DOHH2 (cell line): Measurements from ENCODE around the gene KRT8.

Experiments used
- H3F3A ChIP-seq: fragments of 200-600 bp; sonication (generic), shearing (Covaris generic); 2 replicates; pipeline ENCODE4 v1.6.0; 2016; ENCODE audit warnings: antibody characterized with exemption, mild to moderate bottlenecking; ENCODE audit not compliant: control insufficient read depth, insufficient read depth
- H3K27ac ChIP-seq: fragments of 200-600 bp; sonication (generic); 2 replicates; pipeline ENCODE4 v1.5.1; 2014; ENCODE audit warnings: low read depth, mild to moderate bottlenecking, low read length, moderate library complexity
- H3K27me3 ChIP-seq: fragments of 200-600 bp; sonication (generic); 2 replicates; pipeline ENCODE4 v1.6.1; 2014; ENCODE audit warnings: mild to moderate bottlenecking, low read length, mixed read lengths; ENCODE audit not compliant: control insufficient read depth
- H3K36me3 ChIP-seq: fragments of 200-600 bp; sonication (generic); 2 replicates; pipeline ENCODE4 v1.6.1; 2014; ENCODE audit warnings: mild to moderate bottlenecking, low read length, moderate library complexity, mixed read lengths; ENCODE audit not compliant: control insufficient read depth
- H3K4me1 ChIP-seq: fragments of 200-600 bp; sonication (generic); 2 replicates; pipeline ENCODE4 v1.6.1; 2014; ENCODE audit warnings: mild to moderate bottlenecking, low read length, mixed read lengths; ENCODE audit not compliant: control insufficient read depth
- H3K4me2 ChIP-seq: fragments of 200-600 bp; sonication (generic); 2 replicates; pipeline ENCODE4 v1.6.0; 2014; ENCODE audit warnings: mild to moderate bottlenecking, low read length, moderate library complexity
- H3K4me3 ChIP-seq: fragments of 200-600 bp; sonication (generic); 2 replicates; pipeline ENCODE4 v1.5.1; 2014; ENCODE audit warnings: mild to moderate bottlenecking, low read length, mixed read lengths
- H3K79me2 ChIP-seq: fragments of 200-600 bp; sonication (generic); 2 replicates; pipeline ENCODE4 v1.6.1; 2014; ENCODE audit warnings: mild to moderate bottlenecking, low read length, mixed read lengths; ENCODE audit not compliant: control insufficient read depth
- H3K9me2 ChIP-seq: fragments of 200-600 bp; sonication (generic); replicated peaks from 2 replicates; pipeline ENCODE4 v1.6.1; 2014; ENCODE audit warnings: mild to moderate bottlenecking, low read length, mixed read lengths; ENCODE audit not compliant: control insufficient read depth
- H3K9me3 ChIP-seq: fragments of 200-600 bp; sonication (generic); 2 replicates; pipeline ENCODE4 v1.6.1; 2014; ENCODE audit warnings: antibody characterized with exemption, low read length, mixed read lengths; ENCODE audit not compliant: control insufficient read depth, insufficient read depth
- H4K20me1 ChIP-seq: fragments of 200-600 bp; sonication (generic); 2 replicates; pipeline ENCODE4 v1.6.0; 2014; ENCODE audit warnings: low read depth, mild to moderate bottlenecking, antibody characterized with exemption, low read length, moderate library complexity; ENCODE audit not compliant: control insufficient read depth, insufficient read depth
- CTCF ChIP-seq: fragments of 200-600 bp; sonication (generic); IDR thresholded peaks from one replicate; pipeline ENCODE4 v1.5.1; 2014; ENCODE audit warnings: antibody characterized with exemption, mild to moderate bottlenecking, low read depth, low read length; ENCODE audit not compliant: poor library complexity, severe bottlenecking
- EZH2phosphoT487 ChIP-seq: fragments of 200-600 bp; sonication (generic); IDR thresholded peaks from 2 replicates; pipeline ENCODE4 v1.6.1; 2017; ENCODE audit warnings: borderline replicate concordance, mild to moderate bottlenecking, antibody characterized with exemption, low read length, moderate library complexity, mixed read lengths

Gene KRT8

GRCh38 chr12:52921488-52922165 is 16.8 kb upstream of the KRT8 start:
- H3K9me3 ChIP-seq = no peaks in the 10 kb centered on the region
- H3F3A ChIP-seq = no peaks in the 10 kb centered on the region
- no peak overlapping the region for H3K4me2 ChIP-seq
- H3K9me2 ChIP-seq = no peaks in the 10 kb centered on the region
- H3K27me3 ChIP-seq = 0 out of 2 replicates have a peak, but pooled peaks cover 3% of the 10 kb centered on the region
- no peaks in the 10 kb centered on the region for H3K4me1 ChIP-seq
- H4K20me1 ChIP-seq = no peaks in the 10 kb centered on the region
- no peak overlapping the region for H3K4me3 ChIP-seq
- no peak overlapping the region for H3K27ac ChIP-seq
- TF ChIP-seq CTCF (no peak), EZH2phosphoT487 (no peak)
- no peaks in the 10 kb centered on the region for H3K79me2 ChIP-seq
- H3K36me3 ChIP-seq = no peaks in the 10 kb centered on the region

DNA sequence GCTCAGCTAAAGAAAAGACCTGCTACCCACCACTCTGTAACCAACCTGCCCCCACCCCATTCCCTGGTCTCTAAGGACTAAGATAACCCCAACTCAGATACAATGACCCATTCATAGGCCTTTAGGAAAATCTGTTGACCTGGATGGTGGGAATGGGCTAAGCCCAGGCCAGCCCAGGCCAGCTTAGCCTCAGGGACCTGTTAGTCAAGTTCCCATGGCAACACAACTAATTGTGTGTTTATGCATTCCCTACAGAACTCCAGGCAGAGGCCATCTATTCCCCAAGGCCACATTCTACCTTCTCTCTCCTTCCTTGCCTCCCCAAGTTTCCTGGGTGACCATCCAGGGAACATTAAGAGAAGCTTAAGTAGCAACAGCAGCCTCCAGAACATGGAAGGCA is 16.1 kb upstream of the KRT8 start:
- Histone ChIP-seq H3K79me2 (no peaks in the 10 kb centered on the region), H3K27ac (no peak overlapping the region), H3K4me1 (no peaks in the 10 kb centered on the region), H3K9me3 (no peaks in the 10 kb centered on the region), H4K20me1 (no peaks in the 10 kb centered on the region), H3K36me3 (no peaks in the 10 kb centered on the region), H3K27me3 (0 out of 2 replicates have a peak, but pooled peaks cover 3% of the 10 kb centered on the region), H3K4me3 (no peak overlapping the region), H3F3A (no peaks in the 10 kb centered on the region), H3K9me2 (no peaks in the 10 kb centered on the region), H3K4me2 (no peak overlapping the region)
- TF ChIP-seq CTCF (no peak), EZH2phosphoT487 (no peak)

DNA sequence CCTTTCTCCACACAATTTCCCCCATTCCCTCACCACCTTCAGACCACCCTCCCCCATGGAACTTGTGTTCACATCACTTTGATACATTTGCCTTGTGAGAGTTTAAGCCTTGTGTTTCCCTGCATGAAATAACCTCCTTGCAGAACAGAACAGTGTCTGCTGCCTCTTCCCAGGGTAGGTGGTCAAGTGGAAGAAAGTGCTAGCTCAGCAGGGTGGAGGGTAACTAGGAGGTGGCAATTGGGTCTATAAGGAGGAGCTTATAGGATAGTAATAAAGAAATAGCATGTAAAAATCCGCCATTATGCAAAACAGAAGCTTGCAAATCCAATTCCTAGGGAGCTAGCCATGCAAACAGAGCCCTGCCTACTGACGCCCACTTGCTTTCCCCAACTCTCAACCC is 13.9 kb upstream of the KRT8 start:
- Histone ChIP-seq H3K4me3 (no peak overlapping the region), H4K20me1 (no peaks in the 10 kb centered on the region), H3K79me2 (no peaks in the 10 kb centered on the region), H3K9me2 (no peaks in the 10 kb centered on the region), H3K27me3 (0 out of 2 replicates have a peak, but pooled peaks cover 3% of the 10 kb centered on the region), H3K4me2 (no peak overlapping the region), H3F3A (no peaks in the 10 kb centered on the region), H3K9me3 (no peaks in the 10 kb centered on the region), H3K36me3 (no peaks in the 10 kb centered on the region), H3K27ac (no peak overlapping the region), H3K4me1 (no peaks in the 10 kb centered on the region)
- TF ChIP-seq CTCF (no peak), EZH2phosphoT487 (no peak)
